IMR-90 (cell line): ENCODE results near the gene RPN1. TPM values are rescaled to one million over a fixed set of nuclear protein-coding genes. Genes with fewer than 3 reads are reported as not detected.

Experiments used
- ATAC-seq: fragments of 200-7000 bp; cut with Tn5 transposase; 2 replicates; pipeline ENCODE4 v1.9.1; 2020; ENCODE audit warnings: low read depth, mild to moderate bottlenecking, moderate library complexity
- BruUV-seq: library from RNA; stranded (reverse); fragments of 400-500 nt; replicated peaks from 2 replicates; lab custom pipeline; 2021; lab: Mats Ljungman, UMichigan
- CTCF ChIA-PET: fragments of 300-600 bp; formaldehyde crosslinking; extraction: SDS; loops from one replicate; lab custom pipeline; 2021; ENCODE audit warnings: antibody characterized with exemption; lab: Yijun Ruan, JAX
- POLR2A ChIA-PET: fragments of 300-600 bp; sonication (Branson Sonifier 250); formaldehyde crosslinking; loops from one replicate; lab custom pipeline; 2022; ENCODE audit warnings: antibody characterized with exemption; ENCODE audit not compliant: unreplicated experiment; lab: Charles Lee
- DNase-seq: peaks from one replicate; pipeline ENCODE4 v3.0.0; 2013
- H2AFZ ChIP-seq: replicated peaks from 2 replicates; pipeline ENCODE3; 2013; ENCODE audit warnings: low read length, mild to moderate bottlenecking; ENCODE audit not compliant: poor library complexity
- H2AK5ac ChIP-seq: 2 replicates; pipeline ENCODE4 v1.6.1; 2013; ENCODE audit warnings: low read depth, low read length, inconsistent platforms
- H2AK9ac ChIP-seq: replicated peaks from 2 replicates; pipeline ENCODE3; 2013; ENCODE audit warnings: mild to moderate bottlenecking, low read depth, low read length, moderate library complexity; ENCODE audit not compliant: poor library complexity
- H2BK120ac ChIP-seq: 2 replicates; pipeline ENCODE4 v1.6.1; 2013; ENCODE audit warnings: low read depth, low read length, inconsistent platforms
- H2BK15ac ChIP-seq: 3 replicates; pipeline ENCODE4 v1.6.1; 2013; ENCODE audit warnings: low read depth, low read length, inconsistent platforms
- H2BK20ac ChIP-seq: 2 replicates; pipeline ENCODE4 v1.6.1; 2013; ENCODE audit warnings: low read depth, mild to moderate bottlenecking, inconsistent platforms, low read length, moderate library complexity
- H2BK5ac ChIP-seq: 2 replicates; pipeline ENCODE4 v1.6.1; 2013; ENCODE audit warnings: mild to moderate bottlenecking, low read depth, low read length, inconsistent platforms; ENCODE audit not compliant: poor library complexity, severe bottlenecking
- H3K14ac ChIP-seq: replicated peaks from 2 replicates; pipeline ENCODE4 v1.6.1; 2013; ENCODE audit warnings: low read depth, low read length, inconsistent platforms
- H3K18ac ChIP-seq: 2 replicates; pipeline ENCODE4 v1.6.1; 2013; ENCODE audit warnings: low read depth, low read length, control low read depth
- H3K23ac ChIP-seq: 2 replicates; pipeline ENCODE4 v1.6.1; 2013; ENCODE audit warnings: low read depth, low read length, inconsistent platforms
- H3K27ac ChIP-seq: 2 replicates; pipeline ENCODE4 v1.5.1; 2013; ENCODE audit warnings: mild to moderate bottlenecking, control low read depth, low read length; ENCODE audit not compliant: insufficient read depth
- H3K27me3 ChIP-seq: 2 replicates; pipeline ENCODE4 v1.6.1; 2013; ENCODE audit warnings: low read length; ENCODE audit not compliant: control insufficient read depth, insufficient read depth
- H3K36me3 ChIP-seq: 2 replicates; pipeline ENCODE4 v1.6.1; 2013; ENCODE audit warnings: low read length, mixed read lengths; ENCODE audit not compliant: control insufficient read depth, insufficient read depth
- H3K4ac ChIP-seq: 2 replicates; pipeline ENCODE4 v1.6.1; 2013; ENCODE audit warnings: low read depth, low read length, inconsistent platforms
- H3K4me1 ChIP-seq: 2 replicates; pipeline ENCODE4 v1.6.1; 2013; ENCODE audit warnings: low read length, mixed read lengths; ENCODE audit not compliant: control insufficient read depth, insufficient read depth
- H3K4me2 ChIP-seq: 2 replicates; pipeline ENCODE4 v1.6.1; 2013; ENCODE audit warnings: low read depth, mild to moderate bottlenecking, control low read depth, low read length, moderate library complexity
- H3K4me3 ChIP-seq: 2 replicates; pipeline ENCODE4 v1.5.1; 2013; ENCODE audit warnings: low read depth, mild to moderate bottlenecking, control low read depth, low read length, moderate library complexity; ENCODE audit not compliant: insufficient read depth
- H3K56ac ChIP-seq: 2 replicates; pipeline ENCODE4 v1.6.1; 2013; ENCODE audit warnings: low read length, inconsistent platforms; ENCODE audit not compliant: insufficient read depth; ENCODE audit errors: extremely low read depth
- H3K79me1 ChIP-seq, 2 experiments: 2 replicates each; pipeline ENCODE4 v1.6.1; 2013; ENCODE audit warnings: low read length in 2 of 2, inconsistent platforms in 1 of 2, low read depth in 1 of 2
- H3K9ac ChIP-seq: 2 replicates; pipeline ENCODE4 v1.6.1; 2013; ENCODE audit warnings: low read depth, low read length, control low read depth
- H3K9me1 ChIP-seq: 2 replicates; pipeline ENCODE4 v1.6.1; 2013; ENCODE audit warnings: low read length, inconsistent platforms; ENCODE audit not compliant: insufficient read depth
- H3K9me3 ChIP-seq: 2 replicates; pipeline ENCODE4 v1.6.1; 2013; ENCODE audit warnings: low read length; ENCODE audit not compliant: control insufficient read depth, insufficient read depth
- H4K20me1 ChIP-seq: 2 replicates; pipeline ENCODE4 v1.6.1; 2013; ENCODE audit warnings: low read length, inconsistent platforms; ENCODE audit not compliant: insufficient read depth
- H4K5ac ChIP-seq: 2 replicates; pipeline ENCODE4 v1.6.1; 2013; ENCODE audit warnings: mild to moderate bottlenecking, low read depth, low read length, control low read depth
- H4K8ac ChIP-seq, 2 experiments: 2 replicates each; pipeline ENCODE4 v1.6.1; 2013; ENCODE audit warnings: low read depth in 2 of 2, low read length in 2 of 2, control low read depth in 1 of 2, inconsistent platforms in 1 of 2
- H4K91ac ChIP-seq: 2 replicates; pipeline ENCODE4 v1.6.1; 2013; ENCODE audit warnings: low read depth, low read length, inconsistent platforms; ENCODE audit not compliant: insufficient read depth
- CEBPB ChIP-seq: IDR thresholded peaks from 2 replicates; pipeline ENCODE4 v1.6.1; 2012; ENCODE audit warnings: low read depth, low read length, improper control_type of control experiment
- CHD1 ChIP-seq: IDR thresholded peaks from 2 replicates; pipeline ENCODE4 v1.6.1; 2012; ENCODE audit warnings: low read depth, low read length, improper control_type of control experiment
- CTCF ChIP-seq: conservative IDR thresholded peaks from 2 replicates; pipeline ENCODE4 v1.5.1; 2012; ENCODE audit warnings: mild to moderate bottlenecking, low read depth, low read length, improper control_type of control experiment
- ELK1 ChIP-seq: fragments of 150-350 bp; IDR thresholded peaks from 2 replicates; pipeline ENCODE4 v1.6.1; 2016; ENCODE audit warnings: low read depth, mild to moderate bottlenecking, low read length, moderate library complexity, borderline replicate concordance
- MAFK ChIP-seq: IDR thresholded peaks from 2 replicates; pipeline ENCODE4 v1.6.1; 2012; ENCODE audit warnings: low read depth, low read length, improper control_type of control experiment
- MXI1 ChIP-seq: IDR thresholded peaks from 2 replicates; pipeline ENCODE4 v1.6.1; 2012; ENCODE audit warnings: low read depth, mild to moderate bottlenecking, low read length, moderate library complexity, borderline replicate concordance
- NFE2L2 ChIP-seq: fragments of 150-350 bp; IDR thresholded peaks from 2 replicates; pipeline ENCODE4 v1.6.1; 2016; ENCODE audit warnings: low read depth, mild to moderate bottlenecking, low read length
- POLR2A ChIP-seq: IDR thresholded peaks from 2 replicates; pipeline ENCODE4 v1.6.1; 2012; ENCODE audit warnings: mild to moderate bottlenecking, low read depth, low read length
- RAD21 ChIP-seq: IDR thresholded peaks from 2 replicates; pipeline ENCODE4 v1.6.1; 2012; ENCODE audit warnings: low read length, improper control_type of control experiment
- RFX5 ChIP-seq: IDR thresholded peaks from 2 replicates; pipeline ENCODE4 v1.8.0; 2012; ENCODE audit warnings: low read depth, mild to moderate bottlenecking, low read length, moderate library complexity
- SMC3 ChIP-seq: fragments of 150-350 bp; IDR thresholded peaks from 2 replicates; pipeline ENCODE4 v1.6.1; 2016; ENCODE audit warnings: low read depth, mild to moderate bottlenecking, antibody characterized with exemption, low read length, moderate library complexity
- USF2 ChIP-seq: fragments of 150-350 bp; IDR thresholded peaks from 2 replicates; pipeline ENCODE4 v1.6.1; 2017; ENCODE audit warnings: mild to moderate bottlenecking, antibody characterized with exemption, low read length, low read depth
- WGBS, 2 experiments: methylation state at CpG; one replicate each; pipeline versions ENCODE4 v1.1.5 to v1.1.7; 2013; ENCODE audit warnings: missing lambda C conversion rate in 2 of 2; ENCODE audit not compliant: insufficient read length in 1 of 2; ENCODE audit errors: extremely low coverage in 2 of 2; 5-methylcytosine and 5-hydroxymethylcytosine counted together
- dilution Hi-C: fragments of 300-500 bp; cut with HindIII; formaldehyde crosslinking; loops from one replicate; pipeline ENCODE4 v1.14.3; 2018; ENCODE audit warnings: low sequenced_read_pairs; ENCODE audit not compliant: unreplicated experiment
- in situ Hi-C: fragments of 300-500 bp; cut with MboI; formaldehyde crosslinking; loops from 3 replicates; pipeline ENCODE4 v1.14.3; 2019; ENCODE audit warnings: low sequenced_read_pairs, inconsistent platforms, mixed read lengths
- intact Hi-C: fragments of 100-400 bp; cut with micrococcal nuclease; formaldehyde crosslinking; loops from 2 replicates; pipeline ENCODE4 v1.10.0; 2022
- polyA plus RNA-seq, 3 experiments: library from polyadenylated mRNA; depleted of rRNA; stranded (reverse); fragments of >200 nt; gene quantifications; 2 replicates each; pipeline ENCODE4 v1.2.3, GENCODE V29; 2012; ENCODE audit warnings: low replicate concordance in 1 of 3
- total RNA-seq: library from RNA; depleted of rRNA; stranded (reverse); fragments of >200 nt; gene quantifications from 2 replicates; pipeline ENCODE4 v1.2.3, GENCODE V29; 2012

The RPN1 gene
- total and polyA plus RNA-seq, 2 of the 4 experiments (the other 2 are of a cell fraction) = 252 to 736 TPM

GRCh38 chr3:128648940-128649663, 1.5 kb downstream of the RPN1 start (continued):
- no peak for TF ChIP-seq CEBPB

GRCh38 chr3:128648402-128648801, 2.2 kb downstream of the RPN1 start:
- Histone ChIP-seq H3K56ac (no peak overlapping the region), H2AK5ac (no peak overlapping the region), H2BK120ac (no peak overlapping the region), H3K23ac (peak overlapping the region; percentile 39; the same call in 1 of the 2 replicates), H3K9ac (no peak overlapping the region), H3K79me1 (peaks cover 10 to 19% of the 10 kb centered on the region in 2 experiments; a peak in 3 of 4 replicates), H3K4me2 (peak overlapping the region; percentile 99; the same call in 1 of the 2 replicates), H3K27me3 (no peaks in the 10 kb centered on the region), H2AFZ (no peak overlapping the region), H3K36me3 (peaks cover 10% of the 10 kb centered on the region), H3K4ac (no peak overlapping the region), H3K14ac (no peak overlapping the region), H3K4me3 (no peak overlapping the region), H3K27ac (no peak overlapping the region), H4K5ac (no peak overlapping the region), H2BK20ac (no peak overlapping the region), H3K9me3 (no peaks in the 10 kb centered on the region), H3K4me1 (no peaks in the 10 kb centered on the region), H4K91ac (no peak overlapping the region), H2AK9ac (no peak overlapping the region), H2BK5ac (no peak overlapping the region), H3K9me1 (no peaks in the 10 kb centered on the region; the same call in 1 of the 2 replicates), H2BK15ac (no peak overlapping the region), H4K20me1 (peaks cover 58% of the 10 kb centered on the region), H4K8ac (no peak overlapping the region), H3K18ac (no peak overlapping the region)
- CTCF ChIA-PET = interaction anchor here (1.5 kb wide), 1 partner anchor 31 kb away, joined by 5 read pairs; no protein-coding TSS in a partner anchor
- no CpG with 5 or more reads among the region's 4 CpGs for WGBS, 2 experiments
- POLR2A ChIA-PET = no interaction called here
- in situ Hi-C loops = no loop called here
- intact Hi-C loops = no loop called here
- BruUV-seq = no TSS peak
- dilution Hi-C loops = no loop called here
- DNase-seq (no peak), ATAC-seq (no peak)
- TF ChIP-seq MXI1 = no peak
- no peak for TF ChIP-seq SMC3
- no peak for TF ChIP-seq ELK1
- TF ChIP-seq CEBPB = no peak
- TF ChIP-seq MAFK = no peak
- no peak for TF ChIP-seq RAD21
- no peak for TF ChIP-seq USF2
- no peak for TF ChIP-seq NFE2L2
- TF ChIP-seq RFX5 = no peak
- no peak for TF ChIP-seq CHD1
- no peak for TF ChIP-seq POLR2A
- TF ChIP-seq CTCF = no peak
